Cardiac muscle cell (in vitro differentiated cells and primary cell): ENCODE measurements around the gene NHLRC4. TPM values are rescaled to one million over a fixed set of nuclear protein-coding genes. Genes with fewer than 3 reads are reported as not detected.

ENCODE experiments used
- DNase-seq, 2 donors: peaks; one replicate each; pipeline versions ENCODE4 v3.0.0 to v3.0.0-alpha.2; 2010 to 2017; ENCODE audit warnings: low read depth in 1 of 2, low spot score in 1 of 2
- H3K27ac ChIP-seq: fragments of 200-600 bp; sonication (generic); 2 replicates; pipeline ENCODE4 v1.5.1; 2016
- H3K27me3 ChIP-seq: fragments of 200-600 bp; sonication (generic); 2 replicates; pipeline ENCODE4 v1.6.0; 2016; ENCODE audit warnings: control low read depth
- H3K36me3 ChIP-seq: fragments of 200-600 bp; sonication (generic); 2 replicates; pipeline ENCODE4 v1.5.1; 2016; ENCODE audit warnings: control low read depth
- H3K4me1 ChIP-seq: fragments of 200-600 bp; sonication (generic); 2 replicates; pipeline ENCODE4 v1.8.1; 2017; ENCODE audit warnings: low read depth, mild to moderate bottlenecking, mixed run types
- H3K4me3 ChIP-seq: fragments of 200-600 bp; sonication (generic); 2 replicates; pipeline ENCODE4 v1.5.1; 2016; ENCODE audit warnings: mild to moderate bottlenecking
- H3K9me3 ChIP-seq: fragments of 200-600 bp; sonication (generic); 2 replicates; pipeline ENCODE4 v1.5.1; 2017; ENCODE audit warnings: low read depth, mild to moderate bottlenecking, control low read depth
- polyA plus RNA-seq: library from polyadenylated mRNA; unstranded; fragments of >200 nt; fragmentation: Nextera tagmentation; extraction: Ambion mirVana; gene quantifications from 2 replicates; pipeline ENCODE4 v1.2.1, GENCODE V29; 2016
- total RNA-seq: library from RNA; depleted of rRNA; stranded (reverse); fragments of >200 nt; gene quantifications from 2 replicates; pipeline ENCODE4 v1.2.3, GENCODE V29; 2016
- TF ChIP-seq, protein P1 (sequence below): IDR thresholded peaks from 2 replicates; pipeline ENCODE4 v1.5.1; 2012; ENCODE audit warnings: low read depth, mild to moderate bottlenecking, low read length

NHLRC4 gene
- total and polyA plus RNA-seq, 2 experiments from 2014 or later = 2.6 to 3.6 TPM

DNA sequence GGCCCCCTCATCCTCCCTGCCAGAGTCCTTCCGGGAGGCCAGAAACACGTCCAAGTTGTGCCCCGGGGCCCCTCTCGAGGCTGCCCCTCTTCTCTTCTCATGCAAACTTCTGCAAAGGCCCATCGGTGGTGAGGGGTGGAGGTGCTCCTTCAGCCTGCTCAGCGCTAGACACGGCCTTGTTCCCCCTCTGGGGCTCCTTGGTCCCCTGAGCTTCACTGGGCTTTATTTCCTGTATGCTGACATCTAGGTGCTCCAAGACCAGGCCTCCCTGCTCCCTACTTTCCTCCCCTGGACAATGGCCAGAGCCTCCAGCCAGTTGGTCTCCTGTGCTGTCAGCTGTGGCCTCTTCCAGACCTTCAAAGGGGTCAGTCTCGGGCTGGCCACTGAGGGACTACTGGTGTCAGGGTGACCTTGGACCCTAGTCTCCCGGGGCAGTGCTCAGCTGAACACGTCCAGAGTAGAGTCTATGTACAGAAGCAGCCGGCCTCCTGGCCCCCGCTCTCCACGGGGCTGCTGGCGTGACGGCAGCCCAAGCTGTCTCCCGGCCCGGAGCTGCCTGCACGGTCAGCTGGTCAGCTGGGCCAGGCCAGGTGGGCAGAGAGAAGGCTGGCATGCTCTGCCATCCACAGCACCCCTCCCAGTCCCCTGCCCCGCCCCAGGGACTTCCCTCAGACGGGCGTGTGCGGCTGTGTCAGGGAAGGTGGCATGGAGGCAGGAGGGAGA, 8.3 kb upstream of the NHLRC4 start:
- H3K4me3 ChIP-seq = no peak overlapping the region
- peaks cover 42% of the 10 kb centered on the region for H3K27me3 ChIP-seq
- DNase-seq = no peak
- H3K27ac ChIP-seq = no peak overlapping the region
- H3K9me3 ChIP-seq = no peaks in the 10 kb centered on the region
- TF ChIP-seq, protein P1, sequence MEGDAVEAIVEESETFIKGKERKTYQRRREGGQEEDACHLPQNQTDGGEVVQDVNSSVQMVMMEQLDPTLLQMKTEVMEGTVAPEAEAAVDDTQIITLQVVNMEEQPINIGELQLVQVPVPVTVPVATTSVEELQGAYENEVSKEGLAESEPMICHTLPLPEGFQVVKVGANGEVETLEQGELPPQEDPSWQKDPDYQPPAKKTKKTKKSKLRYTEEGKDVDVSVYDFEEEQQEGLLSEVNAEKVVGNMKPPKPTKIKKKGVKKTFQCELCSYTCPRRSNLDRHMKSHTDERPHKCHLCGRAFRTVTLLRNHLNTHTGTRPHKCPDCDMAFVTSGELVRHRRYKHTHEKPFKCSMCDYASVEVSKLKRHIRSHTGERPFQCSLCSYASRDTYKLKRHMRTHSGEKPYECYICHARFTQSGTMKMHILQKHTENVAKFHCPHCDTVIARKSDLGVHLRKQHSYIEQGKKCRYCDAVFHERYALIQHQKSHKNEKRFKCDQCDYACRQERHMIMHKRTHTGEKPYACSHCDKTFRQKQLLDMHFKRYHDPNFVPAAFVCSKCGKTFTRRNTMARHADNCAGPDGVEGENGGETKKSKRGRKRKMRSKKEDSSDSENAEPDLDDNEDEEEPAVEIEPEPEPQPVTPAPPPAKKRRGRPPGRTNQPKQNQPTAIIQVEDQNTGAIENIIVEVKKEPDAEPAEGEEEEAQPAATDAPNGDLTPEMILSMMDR = no peak
- no peaks in the 10 kb centered on the region for H3K4me1 ChIP-seq
- H3K36me3 ChIP-seq = no peaks in the 10 kb centered on the region

DNA sequence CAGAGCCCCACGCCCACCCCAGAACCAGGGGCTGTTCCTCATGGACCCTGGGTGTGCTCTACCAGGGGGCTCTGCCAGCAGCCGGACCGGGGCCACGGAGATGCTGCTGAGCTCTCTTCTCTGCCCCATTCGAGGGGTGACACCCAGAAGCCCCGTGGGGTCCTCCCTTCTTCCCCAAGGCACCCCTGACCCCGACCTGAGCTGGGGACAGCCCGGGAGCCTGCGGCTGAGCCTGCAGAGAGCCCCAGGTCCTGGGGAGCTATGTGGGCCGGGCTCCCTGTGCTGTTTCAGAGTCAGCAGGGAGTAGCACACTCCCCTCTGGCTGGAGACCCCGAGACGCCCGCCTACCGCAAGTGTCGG, 7.8 kb upstream of the NHLRC4 start:
- TF ChIP-seq, protein P1 = no peak
- Histone ChIP-seq H3K4me3 (no peak overlapping the region), H3K27ac (no peak overlapping the region), H3K4me1 (no peaks in the 10 kb centered on the region), H3K27me3 (peaks cover 42% of the 10 kb centered on the region), H3K9me3 (no peaks in the 10 kb centered on the region), H3K36me3 (no peaks in the 10 kb centered on the region)
- no peak for DNase-seq

DNA sequence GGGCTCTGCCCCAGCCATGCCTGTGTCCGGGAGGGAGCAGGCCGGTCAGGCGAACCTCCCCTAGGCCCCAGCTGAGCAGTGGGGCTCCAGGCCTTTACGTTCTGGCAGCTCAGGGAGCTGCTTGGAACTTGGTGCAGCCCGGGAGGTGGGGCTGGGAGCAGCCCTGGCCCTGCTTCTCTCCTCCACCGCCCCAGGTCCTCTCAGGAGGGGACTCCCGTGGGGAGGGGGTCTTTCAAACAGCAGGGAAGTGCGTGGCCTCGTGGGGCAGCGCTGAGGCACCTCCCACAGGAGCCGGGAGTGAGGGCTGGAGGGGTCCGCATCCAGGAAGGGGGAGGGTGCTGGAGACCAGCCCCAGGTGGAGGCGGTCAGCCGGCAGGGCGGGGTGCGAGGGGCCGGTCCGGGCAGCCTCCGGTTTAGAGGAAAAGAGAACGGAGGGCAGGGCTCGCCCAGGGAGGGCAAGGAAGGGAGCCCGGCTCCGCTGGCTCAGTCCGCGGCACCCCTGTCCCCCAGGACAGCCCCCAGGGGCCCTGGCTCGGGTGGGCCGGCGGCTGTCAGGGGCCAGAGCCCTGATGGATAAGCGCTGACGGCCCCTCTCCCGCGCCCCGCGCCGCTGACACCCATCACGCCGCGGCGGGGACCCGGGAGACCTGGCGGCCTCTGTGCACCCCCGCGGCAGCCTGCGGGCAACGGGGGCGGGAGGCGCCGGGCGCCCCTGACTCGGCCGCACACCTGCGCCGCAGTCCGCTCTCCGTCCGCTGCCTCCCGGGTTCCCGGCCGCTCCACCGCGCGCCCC, 7.2 kb upstream of the NHLRC4 start:
- peaks cover 42% of the 10 kb centered on the region for H3K27me3 ChIP-seq
- H3K36me3 ChIP-seq = no peaks in the 10 kb centered on the region
- H3K9me3 ChIP-seq = no peaks in the 10 kb centered on the region
- TF ChIP-seq, protein P1 = no peak
- peak in 1 of 2 donors; percentile 31 for DNase-seq
- H3K4me3 ChIP-seq = peak overlapping the region; percentile 17
- H3K4me1 ChIP-seq = peaks cover 2% of the 10 kb centered on the region
- no peak overlapping the region for H3K27ac ChIP-seq

DNA sequence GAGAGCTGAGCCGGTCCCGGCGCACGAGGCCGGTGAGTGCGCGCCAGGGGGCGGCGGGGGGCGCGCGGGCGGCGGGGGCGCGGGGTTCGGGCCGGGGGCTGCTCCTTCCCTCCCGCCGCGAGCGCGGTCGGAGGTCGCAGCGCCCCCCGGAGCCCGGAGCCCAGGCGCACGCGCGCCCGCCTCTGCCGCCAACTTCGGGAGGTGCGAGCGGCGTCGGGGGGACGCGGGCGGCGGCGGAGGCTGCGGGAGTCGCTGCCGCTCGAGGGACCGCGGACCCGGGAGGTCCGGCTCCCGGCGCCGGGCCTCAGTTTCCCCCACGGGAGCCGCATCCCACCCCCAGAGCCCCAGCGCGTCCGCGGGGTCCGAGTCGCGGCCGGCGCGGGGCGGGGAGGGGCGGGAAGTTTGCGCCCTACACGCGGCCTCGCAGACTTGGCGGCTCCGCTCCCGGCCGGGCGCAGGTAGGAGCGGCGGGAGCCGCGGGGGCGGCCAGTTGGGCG, 6.6 kb upstream of the NHLRC4 start, which contains the start of gene PRR35:
Gene PRR35, plus strand, starts transcription at position 191 of the 497 bp plus-strand sequence. CDS start 2,901 bp downstream, outside the sequence.
- Histone ChIP-seq H3K9me3 (no peaks in the 10 kb centered on the region), H3K4me3 (peak within 1 kb of the TSS; percentile 17), H3K27ac (no peak within 1 kb of the TSS), H3K27me3 (peaks cover 42% of the 10 kb centered on the region), H3K4me1 (peaks cover 9% of the 10 kb centered on the region), H3K36me3 (no peaks in the 10 kb centered on the region)
- DNase-seq = peak in 1 of 2 donors; percentile 24
- TF ChIP-seq, protein P1 = no peak

DNA sequence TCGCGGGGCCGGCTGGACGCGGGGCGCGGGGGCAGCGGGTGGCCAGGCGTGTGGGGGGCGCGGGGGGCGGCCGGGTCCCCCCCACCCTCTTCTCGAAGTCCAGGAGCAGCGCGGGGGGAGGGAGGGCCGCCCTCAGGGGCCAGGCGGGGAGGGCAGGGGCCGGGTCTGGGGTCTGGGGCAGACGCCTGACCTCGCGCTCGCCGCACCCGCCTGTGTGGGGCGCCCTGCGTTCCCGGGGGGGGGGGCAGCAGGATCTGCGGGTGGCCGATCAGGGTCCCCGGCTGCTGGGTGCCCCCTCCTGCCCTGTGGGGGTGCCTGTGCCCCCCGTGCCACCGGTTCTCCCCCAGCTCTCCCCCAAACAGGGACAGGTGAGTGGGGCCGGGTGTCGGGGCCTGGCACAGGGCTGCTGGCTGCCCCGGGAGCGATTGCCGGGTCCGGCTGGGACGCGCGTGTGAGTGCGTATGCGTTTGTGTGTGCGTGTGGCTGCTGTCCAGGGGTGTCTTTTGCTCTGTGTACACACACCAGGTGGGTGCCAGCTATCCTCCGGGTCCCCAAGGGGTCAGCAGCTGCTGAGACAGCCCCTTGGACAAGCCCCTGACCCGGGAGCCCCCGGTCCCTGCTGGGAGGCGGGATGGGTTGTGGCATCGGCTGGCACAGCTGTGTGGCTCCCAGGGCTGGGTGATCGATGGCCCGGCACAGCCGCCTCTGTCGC, 5.9 kb upstream of the NHLRC4 start:
- H3K4me3 ChIP-seq = no peak overlapping the region

More for the DNA sequence above, 5.9 kb upstream of the NHLRC4 start:
- H3K9me3 ChIP-seq = no peaks in the 10 kb centered on the region
- DNase-seq = no peak
- H3K36me3 ChIP-seq = no peaks in the 10 kb centered on the region
- peaks cover 42% of the 10 kb centered on the region for H3K27me3 ChIP-seq
- no peak overlapping the region for H3K27ac ChIP-seq
- TF ChIP-seq, protein P1 = no peak
- peaks cover 15% of the 10 kb centered on the region for H3K4me1 ChIP-seq
